ENCODE data around the gene FAM209A. TPM values are rescaled to one million over a fixed set of nuclear protein-coding genes. Genes with fewer than 3 reads are reported as not detected.

The FAM209A gene
- total RNA-seq, 1 experiment from 2014 or later: 0.34 TPM

GRCh38 chr20:56503916-56504315, 20.6 kb upstream of the FAM209A start (continued):
- no peak for TF ChIP-seq FOSL1 (IDR thresholded peaks at IDR 0.05; ENCODE audit: low read depth)
- no peak for TF ChIP-seq POLR2AphosphoS5 (IDR thresholded peaks at IDR 0.05; ENCODE audit: low read depth, low read length)
- TF ChIP-seq ZFX (IDR thresholded peaks at IDR 0.05): no peak
- TF ChIP-seq EZH2phosphoT487 (IDR thresholded peaks at IDR 0.05; ENCODE audit: borderline replicate concordance): no peak

DNA sequence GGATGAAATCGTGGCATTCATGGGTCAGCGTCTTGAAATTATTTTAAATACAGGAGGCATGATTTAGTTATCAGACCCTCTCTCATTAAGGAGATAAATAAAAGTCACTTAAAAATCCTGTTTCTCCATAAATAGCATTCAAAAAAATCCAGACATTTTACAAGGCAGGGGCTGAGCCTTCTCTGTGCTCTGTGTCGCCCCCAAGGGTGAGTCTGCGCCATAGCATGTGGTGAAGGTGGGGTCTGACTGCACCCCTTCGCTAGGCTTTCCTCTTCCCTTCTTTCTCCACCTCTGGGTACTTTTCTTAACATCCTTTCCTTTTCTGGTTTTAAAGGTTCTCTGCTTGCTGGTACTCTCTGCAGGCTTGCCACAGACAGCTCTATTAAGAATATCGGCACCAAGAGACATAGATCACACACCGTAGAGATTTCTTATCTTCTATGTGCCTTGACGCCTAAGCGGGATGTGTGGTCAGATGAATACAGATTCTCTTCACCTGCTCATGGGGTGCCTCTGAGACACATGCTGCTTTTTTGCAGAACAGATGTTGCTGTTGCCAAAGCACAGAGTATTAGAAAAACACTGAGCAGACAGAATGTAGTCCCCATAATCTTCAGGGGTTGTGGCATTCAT, 20.1 kb upstream of the FAM209A start:
- Histone ChIP-seq H3K9me2 (ENCODE audit: insufficient read depth) (no peaks in the 10 kb centered on the region), H4K20me1 (ENCODE audit: insufficient read depth) (no peaks in the 10 kb centered on the region), H3K9ac (ENCODE audit: low read length) (no peak overlapping the region), H3K27ac (ENCODE audit: low read depth, low read length) (no peak overlapping the region), H3K9me3 (ENCODE audit: control insufficient read depth in 1 of 2, insufficient read depth in 1 of 2, low read depth in 1 of 2, low read length in 2 of 2) (no peaks in the 10 kb centered on the region), H3K36me3 (ENCODE audit: control insufficient read depth in 1 of 2, insufficient read depth in 2 of 2, low read length in 2 of 2) (0 out of 4 replicates have a peak, but pooled peaks cover 0 to 3% of the 10 kb centered on the region in 2 experiments), H3K4me1 (ENCODE audit: control insufficient read depth in 1 of 2, insufficient read depth in 2 of 2, low read length in 2 of 2) (no peaks in the 10 kb centered on the region), H2AFZ (ENCODE audit: low read depth, low read length, poor library complexity, severe bottlenecking) (no peak overlapping the region), H3K79me2 (ENCODE audit: insufficient read depth, low read length) (peaks cover 15% of the 10 kb centered on the region; the same call in 1 of the 2 replicates), H3K4me3 (replicated peaks in 1 of 2; ENCODE audit: low read depth in 1 of 2, low read length in 2 of 2) (no peak overlapping the region), H3K27me3 (ENCODE audit: insufficient read depth, low read length) (no peaks in the 10 kb centered on the region), H3K4me2 (ENCODE audit: low read length) (no peak overlapping the region)
- intact Hi-C loops (cut with micrococcal nuclease): no loop called here
- ChIA-PET POLR2A (no interaction called here), CTCF (no interaction called here), RAD21 (ENCODE audit: low non-redundant PET in 1 of 2, low total read pairs in 2 of 2, uncharacterized antibody in 2 of 2, unreplicated experiment in 2 of 2) (interaction anchor here in 1 of 2 experiments (0.6 kb wide), 1 partner anchor 30 kb away, joined by 3 read pairs; no protein-coding TSS in a partner anchor)
- BruUV-seq (replicated peaks): no TSS peak
- DNase-seq (ENCODE audit: low read depth, low spot score) (no peak), ATAC-seq (peak; percentile 85)
- TF ChIP-seq, protein P1, sequence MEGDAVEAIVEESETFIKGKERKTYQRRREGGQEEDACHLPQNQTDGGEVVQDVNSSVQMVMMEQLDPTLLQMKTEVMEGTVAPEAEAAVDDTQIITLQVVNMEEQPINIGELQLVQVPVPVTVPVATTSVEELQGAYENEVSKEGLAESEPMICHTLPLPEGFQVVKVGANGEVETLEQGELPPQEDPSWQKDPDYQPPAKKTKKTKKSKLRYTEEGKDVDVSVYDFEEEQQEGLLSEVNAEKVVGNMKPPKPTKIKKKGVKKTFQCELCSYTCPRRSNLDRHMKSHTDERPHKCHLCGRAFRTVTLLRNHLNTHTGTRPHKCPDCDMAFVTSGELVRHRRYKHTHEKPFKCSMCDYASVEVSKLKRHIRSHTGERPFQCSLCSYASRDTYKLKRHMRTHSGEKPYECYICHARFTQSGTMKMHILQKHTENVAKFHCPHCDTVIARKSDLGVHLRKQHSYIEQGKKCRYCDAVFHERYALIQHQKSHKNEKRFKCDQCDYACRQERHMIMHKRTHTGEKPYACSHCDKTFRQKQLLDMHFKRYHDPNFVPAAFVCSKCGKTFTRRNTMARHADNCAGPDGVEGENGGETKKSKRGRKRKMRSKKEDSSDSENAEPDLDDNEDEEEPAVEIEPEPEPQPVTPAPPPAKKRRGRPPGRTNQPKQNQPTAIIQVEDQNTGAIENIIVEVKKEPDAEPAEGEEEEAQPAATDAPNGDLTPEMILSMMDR (IDR thresholded peaks at IDR 0.05 in 2 of 3, conservative IDR thresholded peaks at IDR 0.05 in 1 of 3; ENCODE audit: borderline replicate concordance in 1 of 3, insufficient read depth in 1 of 3, low read depth in 2 of 3, low read length in 2 of 3): peak in 2 of 3 experiments; percentile 59 to 76; a peak in 4 of 6 replicates
- TF ChIP-seq EGR1 (IDR thresholded peaks at IDR 0.05; ENCODE audit: low read depth): no peak
